Measurements from ENCODE around the gene BLOC1S2.
"Not testable (repeated sequence)": the region's sequence is repeated elsewhere in the genome, so short reads cannot be mapped to it uniquely, and the experiment has no call there.

Gene BLOC1S2

GRCh38 chr10:100318207-100318606 lies 31.7 kb upstream of the BLOC1S2 start:
- H3K4me1 ChIP-seq (ENCODE audit: insufficient read depth, low read length) = no peaks in the 10 kb centered on the region
- H3K36me3 ChIP-seq (ENCODE audit: insufficient read depth, low read length) = no peaks in the 10 kb centered on the region
- no peaks in the 10 kb centered on the region for H3K27me3 ChIP-seq (ENCODE audit: control insufficient read depth in 1 of 2, insufficient read depth in 2 of 2, low read length in 2 of 2)
- no peak overlapping the region for H3K27ac ChIP-seq (ENCODE audit: low read depth, low read length)
- no peaks in the 10 kb centered on the region for H3K9me3 ChIP-seq (ENCODE audit: low read length)
- no peak overlapping the region for H3K9ac ChIP-seq (ENCODE audit: low read length)
- H3K4me3 ChIP-seq (ENCODE audit: low read depth in 1 of 2, low read length in 2 of 2) = no peak overlapping the region

GRCh38 chr10:100315615-100316014 lies 29.1 kb upstream of the BLOC1S2 start:
- no peaks in the 10 kb centered on the region for H3K9me3 ChIP-seq (ENCODE audit: low read length)
- H3K27me3 ChIP-seq (ENCODE audit: control insufficient read depth in 1 of 2, insufficient read depth in 2 of 2, low read length in 2 of 2) = no peaks in the 10 kb centered on the region
- H3K4me1 ChIP-seq (ENCODE audit: insufficient read depth, low read length) = no peaks in the 10 kb centered on the region
- H3K36me3 ChIP-seq (ENCODE audit: insufficient read depth, low read length) = no peaks in the 10 kb centered on the region
- no peak overlapping the region for H3K27ac ChIP-seq (ENCODE audit: low read depth, low read length)
- H3K9ac ChIP-seq (ENCODE audit: low read length) = no peak overlapping the region
- H3K4me3 ChIP-seq (ENCODE audit: low read depth in 1 of 2, low read length in 2 of 2) = no peak overlapping the region

GRCh38 chr10:100311298-100311697 lies 24.8 kb upstream of the BLOC1S2 start:
- H3K9me3 ChIP-seq (ENCODE audit: low read length) = no peaks in the 10 kb centered on the region
- H3K27ac ChIP-seq (ENCODE audit: low read depth, low read length) = no peak overlapping the region
- H3K27me3 ChIP-seq (ENCODE audit: control insufficient read depth in 1 of 2, insufficient read depth in 2 of 2, low read length in 2 of 2) = no peaks in the 10 kb centered on the region
- no peaks in the 10 kb centered on the region for H3K4me1 ChIP-seq (ENCODE audit: insufficient read depth, low read length)
- H3K36me3 ChIP-seq (ENCODE audit: insufficient read depth, low read length) = no peaks in the 10 kb centered on the region
- no peak overlapping the region for H3K9ac ChIP-seq (ENCODE audit: low read length)
- H3K4me3 ChIP-seq (ENCODE audit: low read depth in 1 of 2, low read length in 2 of 2) = no peak overlapping the region

- Histone ChIP-seq H3K27ac (ENCODE audit: low read depth, low read length) (no peak overlapping the region), H3K4me1 (ENCODE audit: insufficient read depth, low read length) (no peaks in the 10 kb centered on the region), H3K4me3 (ENCODE audit: low read depth in 1 of 2, low read length in 2 of 2) (no peak overlapping the region), H3K27me3 (ENCODE audit: control insufficient read depth in 1 of 2, insufficient read depth in 2 of 2, low read length in 2 of 2) (no peaks in the 10 kb centered on the region), H3K36me3 (ENCODE audit: insufficient read depth, low read length) (no peaks in the 10 kb centered on the region), H3K9me3 (ENCODE audit: low read length) (no peaks in the 10 kb centered on the region), H3K9ac (ENCODE audit: low read length) (no peak overlapping the region)
Measured at GRCh38 chr10:100307684-100308083, 21.2 kb upstream of the BLOC1S2 start.

- Histone ChIP-seq H3K9me3 (ENCODE audit: low read length) (no peaks in the 10 kb centered on the region), H3K4me3 (ENCODE audit: low read depth in 1 of 2, low read length in 2 of 2) (no peak overlapping the region), H3K9ac (ENCODE audit: low read length) (no peak overlapping the region), H3K4me1 (ENCODE audit: insufficient read depth, low read length) (no peaks in the 10 kb centered on the region), H3K27me3 (ENCODE audit: control insufficient read depth in 1 of 2, insufficient read depth in 2 of 2, low read length in 2 of 2) (no peaks in the 10 kb centered on the region), H3K36me3 (ENCODE audit: insufficient read depth, low read length) (no peaks in the 10 kb centered on the region), H3K27ac (ENCODE audit: low read depth, low read length) (no peak overlapping the region)
Measured at GRCh38 chr10:100306861-100307260, 20.4 kb upstream of the BLOC1S2 start.

GRCh38 chr10:100304414-100304813 lies 17.9 kb upstream of the BLOC1S2 start:
- Histone ChIP-seq H3K36me3 (ENCODE audit: insufficient read depth, low read length) (no peaks in the 10 kb centered on the region), H3K27me3 (ENCODE audit: control insufficient read depth in 1 of 2, insufficient read depth in 2 of 2, low read length in 2 of 2) (no peaks in the 10 kb centered on the region), H3K27ac (ENCODE audit: low read depth, low read length) (no peak overlapping the region), H3K9ac (ENCODE audit: low read length) (no peak overlapping the region), H3K4me3 (ENCODE audit: low read depth in 1 of 2, low read length in 2 of 2) (no peak overlapping the region), H3K4me1 (ENCODE audit: insufficient read depth, low read length) (no peaks in the 10 kb centered on the region), H3K9me3 (ENCODE audit: low read length) (no peaks in the 10 kb centered on the region)

GRCh38 chr10:100303724-100304319 lies 17.3 kb upstream of the BLOC1S2 start:
- H3K27me3 ChIP-seq (ENCODE audit: control insufficient read depth in 1 of 2, insufficient read depth in 2 of 2, low read length in 2 of 2) = no peaks in the 10 kb centered on the region
- no peak overlapping the region for H3K9ac ChIP-seq (ENCODE audit: low read length)
- H3K4me1 ChIP-seq (ENCODE audit: insufficient read depth, low read length) = no peaks in the 10 kb centered on the region
- H3K4me3 ChIP-seq (ENCODE audit: low read depth in 1 of 2, low read length in 2 of 2) = no peak overlapping the region
- H3K36me3 ChIP-seq (ENCODE audit: insufficient read depth, low read length) = no peaks in the 10 kb centered on the region
- H3K27ac ChIP-seq (ENCODE audit: low read depth, low read length) = no peak overlapping the region
- H3K9me3 ChIP-seq (ENCODE audit: low read length) = no peaks in the 10 kb centered on the region

- not testable (repeated sequence) for H3K9ac ChIP-seq (ENCODE audit: low read length); H3K4me3 ChIP-seq (ENCODE audit: low read depth in 1 of 2, low read length in 2 of 2); H3K4me1 ChIP-seq (ENCODE audit: insufficient read depth, low read length); H3K27ac ChIP-seq (ENCODE audit: low read depth, low read length); H3K9me3 ChIP-seq (ENCODE audit: low read length); H3K27me3 ChIP-seq (ENCODE audit: control insufficient read depth in 1 of 2, insufficient read depth in 2 of 2, low read length in 2 of 2); H3K36me3 ChIP-seq (ENCODE audit: insufficient read depth, low read length)
Measured at GRCh38 chr10:100301123-100301522, 14.6 kb upstream of the BLOC1S2 start.

GRCh38 chr10:100297242-100297641 lies 10.8 kb upstream of the BLOC1S2 start:
- Histone ChIP-seq H3K4me3 (ENCODE audit: low read depth in 1 of 2, low read length in 2 of 2) (no peak overlapping the region), H3K27me3 (ENCODE audit: control insufficient read depth in 1 of 2, insufficient read depth in 2 of 2, low read length in 2 of 2) (no peaks in the 10 kb centered on the region), H3K9me3 (ENCODE audit: low read length) (no peaks in the 10 kb centered on the region)

GRCh38 chr10:100293066-100293465 lies 6.6 kb upstream of the BLOC1S2 start:
- Histone ChIP-seq H3K36me3 (ENCODE audit: insufficient read depth, low read length) (no peaks in the 10 kb centered on the region), H3K4me1 (ENCODE audit: insufficient read depth, low read length) (no peaks in the 10 kb centered on the region), H3K27ac (ENCODE audit: low read depth, low read length) (no peak overlapping the region), H3K9ac (ENCODE audit: low read length) (no peak overlapping the region), H3K4me3 (ENCODE audit: low read depth in 1 of 2, low read length in 2 of 2) (no peak overlapping the region), H3K9me3 (ENCODE audit: low read length) (no peaks in the 10 kb centered on the region), H3K27me3 (ENCODE audit: control insufficient read depth in 1 of 2, insufficient read depth in 2 of 2, low read length in 2 of 2) (no peaks in the 10 kb centered on the region)

More at GRCh38 chr10:100297242-100297641, 10.8 kb upstream of the BLOC1S2 start:
- Histone ChIP-seq H3K36me3 (ENCODE audit: insufficient read depth, low read length) (no peaks in the 10 kb centered on the region), H3K27ac (ENCODE audit: low read depth, low read length) (no peak overlapping the region), H3K4me1 (ENCODE audit: insufficient read depth, low read length) (no peaks in the 10 kb centered on the region), H3K9ac (ENCODE audit: low read length) (no peak overlapping the region)

GRCh38 chr10:100292300-100292699 lies 5.8 kb upstream of the BLOC1S2 start:
- not testable (repeated sequence) for H3K36me3 ChIP-seq (ENCODE audit: insufficient read depth, low read length); H3K27me3 ChIP-seq (ENCODE audit: control insufficient read depth in 1 of 2, insufficient read depth in 2 of 2, low read length in 2 of 2); H3K9ac ChIP-seq (ENCODE audit: low read length); H3K4me3 ChIP-seq (ENCODE audit: low read depth in 1 of 2, low read length in 2 of 2); H3K27ac ChIP-seq (ENCODE audit: low read depth, low read length); H3K4me1 ChIP-seq (ENCODE audit: insufficient read depth, low read length); H3K9me3 ChIP-seq (ENCODE audit: low read length)

GRCh38 chr10:100291356-100291755 lies 4.9 kb upstream of the BLOC1S2 start:
- Histone ChIP-seq H3K36me3 (ENCODE audit: insufficient read depth, low read length) (no peaks in the 10 kb centered on the region), H3K9me3 (ENCODE audit: low read length) (no peaks in the 10 kb centered on the region), H3K27me3 (ENCODE audit: control insufficient read depth in 1 of 2, insufficient read depth in 2 of 2, low read length in 2 of 2) (no peaks in the 10 kb centered on the region), H3K27ac (ENCODE audit: low read depth, low read length) (no peak overlapping the region), H3K4me1 (ENCODE audit: insufficient read depth, low read length) (peaks cover 6% of the 10 kb centered on the region), H3K4me3 (ENCODE audit: low read depth in 1 of 2, low read length in 2 of 2) (no peak overlapping the region), H3K9ac (ENCODE audit: low read length) (no peak overlapping the region)
